Thyroid gland (tissue), 4 donors: Measurements from ENCODE around the gene CTAG2. TPM values are rescaled to one million over a fixed set of nuclear protein-coding genes. Genes with fewer than 3 reads are reported as not detected.
"Not testable (repeated sequence)": the region's sequence is repeated elsewhere in the genome, so short reads cannot be mapped to it uniquely, and the experiment has no call there.

Experiments used
- DNase-seq, 2 donors: peaks; one replicate each; pipeline ENCODE4 v3.0.0-alpha.2; 2019
- H3K27ac ChIP-seq, 3 donors: fragments of 200-600 bp; sonication (generic); 1 replicate in 2 of 3; 2 replicates in 1 of 3; pipeline ENCODE4 v1.5.1; 2016 to 2019; ENCODE audit warnings: mild to moderate bottlenecking in 1 of 3, moderate library complexity in 1 of 3
- H3K27me3 ChIP-seq: fragments of 200-600 bp; sonication (generic); one replicate; pipeline ENCODE4 v1.5.1; 2019
- H3K36me3 ChIP-seq, 2 donors: fragments of 200-600 bp; sonication (generic); one replicate each; pipeline ENCODE4 v1.5.1; 2016 to 2019
- H3K4me1 ChIP-seq, 2 donors: fragments of 200-600 bp; sonication (generic); one replicate each; pipeline ENCODE4 v1.5.1; 2017 to 2019
- H3K4me3 ChIP-seq, 3 donors: fragments of 200-600 bp; sonication (generic); replicated peaks in 1 of 3; 1 replicate in 2 of 3; 2 replicates in 1 of 3; pipeline ENCODE4 v1.5.1; 2016; ENCODE audit warnings: mild to moderate bottlenecking in 1 of 3
- H3K9me3 ChIP-seq: fragments of 200-600 bp; sonication (generic); one replicate; pipeline ENCODE4 v1.5.1; 2017
- CTCF ChIP-seq, 6 experiments: fragments of 200-600 bp in 3 of 6; fragments of 450-650 bp in 3 of 6; sonication (generic) in 3 of 6; IDR thresholded peaks; one replicate each; pipeline ENCODE4 v1.5.1; 2016 to 2019; ENCODE audit warnings: antibody characterized with exemption in 6 of 6, mild to moderate bottlenecking in 2 of 6, inconsistent platforms in 1 of 6, moderate library complexity in 1 of 6
- POLR2A ChIP-seq, 2 donors: fragments of 450-650 bp; IDR thresholded peaks; one replicate each; pipeline ENCODE4 v1.6.1; 2017; ENCODE audit warnings: antibody characterized with exemption in 2 of 2, mild to moderate bottlenecking in 2 of 2, moderate library complexity in 1 of 2
- WGBS, 2 donors: methylation state at CpG; one replicate each; pipeline ENCODE4 v1.1.5; 2017; 5-methylcytosine and 5-hydroxymethylcytosine counted together
- intact Hi-C: fragments of 100-400 bp; cut with DNase I; formaldehyde crosslinking; loops from one replicate; pipeline ENCODE4 v1.15.1; 2023
- total RNA-seq, 4 donors: library from RNA; depleted of rRNA; stranded (reverse); fragments of >200 nt; gene quantifications; one replicate each; pipeline ENCODE4 v1.2.3, GENCODE V29; 2016

The CTAG2 gene
- total RNA-seq, 4 donors from 2014 or later, result not detected

- TF ChIP-seq POLR2A (IDR thresholded peaks at IDR 0.05), result no peak
- TF ChIP-seq CTCF (IDR thresholded peaks at IDR 0.05), result no peak
- intact Hi-C loops, result no loop called here
- WGBS, 2 donors, result 90 to 96% methylated on average over 6 to 9 of the region's 23 CpGs
- Histone ChIP-seq H3K9me3 (no peaks in the 10 kb centered on the region), H3K4me3 (no peak overlapping the region), H3K27me3 (no peaks in the 10 kb centered on the region), H3K36me3 (no peaks in the 10 kb centered on the region), H3K4me1 (no peaks in the 10 kb centered on the region), H3K27ac (no peak overlapping the region)
- no peak for DNase-seq
These were observed 354 bp downstream of the CTAG2 start for GRCh38 chrX:154653048-154653401.

DNA sequence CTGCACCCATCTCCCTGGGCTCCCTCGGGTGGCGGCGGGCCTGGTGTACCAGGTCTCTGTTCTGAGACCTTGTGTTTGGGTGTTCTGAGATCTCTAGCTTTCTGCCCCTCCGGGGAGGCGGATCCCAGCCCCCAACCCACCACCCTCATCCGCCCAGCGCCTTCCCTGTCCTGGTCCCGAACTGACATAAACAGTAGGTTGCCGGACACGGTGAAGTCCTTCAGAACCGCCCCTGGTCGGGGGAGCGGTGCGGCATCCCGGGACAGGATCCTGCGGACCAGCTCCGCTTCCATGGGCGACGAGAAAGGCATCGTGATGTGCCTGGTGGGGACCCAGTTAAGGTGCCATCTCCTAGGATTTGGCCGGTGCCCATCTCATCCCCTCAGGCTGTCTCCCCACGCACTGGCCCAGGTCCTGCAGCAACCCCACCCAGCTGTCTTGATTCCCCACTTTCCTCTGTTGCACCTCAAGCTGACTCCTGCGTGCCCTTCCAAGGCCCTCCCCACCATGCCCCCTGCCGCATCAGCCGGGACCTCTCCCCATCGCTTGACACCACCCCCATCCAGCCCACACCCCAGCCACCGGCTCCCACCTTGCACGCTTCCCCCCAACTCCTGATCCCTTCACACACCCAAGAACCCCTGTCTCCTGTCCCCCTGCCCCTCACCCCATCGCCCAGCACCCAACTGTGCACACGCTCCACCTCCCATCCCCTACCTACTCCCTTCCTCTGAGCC lies 900 bp downstream of the CTAG2 start:
- 97 to 98% methylated on average over 10 to 21 of the region's 30 CpGs for WGBS, 2 donors
- DNase-seq, result no peak
- intact Hi-C loops, result no loop called here
- Histone ChIP-seq H3K4me1 (no peaks in the 10 kb centered on the region), H3K27ac (no peak overlapping the region), H3K36me3 (no peaks in the 10 kb centered on the region), H3K9me3 (no peaks in the 10 kb centered on the region), H3K27me3 (no peaks in the 10 kb centered on the region), H3K4me3 (no peak overlapping the region)
- TF ChIP-seq POLR2A (IDR thresholded peaks at IDR 0.05), result no peak
- no peak for TF ChIP-seq CTCF (IDR thresholded peaks at IDR 0.05)

DNA sequence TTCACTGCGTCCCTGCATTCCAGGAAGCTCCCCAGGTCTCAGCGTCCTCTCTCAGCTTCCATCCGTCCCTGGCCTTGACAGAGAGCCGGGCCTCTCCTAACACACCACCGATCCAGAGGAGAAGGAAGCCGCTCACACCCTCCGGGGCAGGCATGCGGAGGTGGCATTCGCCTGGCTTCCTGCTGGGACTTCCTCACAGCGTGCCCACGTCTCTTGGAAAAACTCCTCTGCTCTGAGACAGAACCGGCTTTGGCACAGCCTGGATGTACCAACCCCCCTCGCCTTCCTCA lies 3.2 kb downstream of the CTAG2 start:
- intact Hi-C loops, result no loop called here

DNA sequence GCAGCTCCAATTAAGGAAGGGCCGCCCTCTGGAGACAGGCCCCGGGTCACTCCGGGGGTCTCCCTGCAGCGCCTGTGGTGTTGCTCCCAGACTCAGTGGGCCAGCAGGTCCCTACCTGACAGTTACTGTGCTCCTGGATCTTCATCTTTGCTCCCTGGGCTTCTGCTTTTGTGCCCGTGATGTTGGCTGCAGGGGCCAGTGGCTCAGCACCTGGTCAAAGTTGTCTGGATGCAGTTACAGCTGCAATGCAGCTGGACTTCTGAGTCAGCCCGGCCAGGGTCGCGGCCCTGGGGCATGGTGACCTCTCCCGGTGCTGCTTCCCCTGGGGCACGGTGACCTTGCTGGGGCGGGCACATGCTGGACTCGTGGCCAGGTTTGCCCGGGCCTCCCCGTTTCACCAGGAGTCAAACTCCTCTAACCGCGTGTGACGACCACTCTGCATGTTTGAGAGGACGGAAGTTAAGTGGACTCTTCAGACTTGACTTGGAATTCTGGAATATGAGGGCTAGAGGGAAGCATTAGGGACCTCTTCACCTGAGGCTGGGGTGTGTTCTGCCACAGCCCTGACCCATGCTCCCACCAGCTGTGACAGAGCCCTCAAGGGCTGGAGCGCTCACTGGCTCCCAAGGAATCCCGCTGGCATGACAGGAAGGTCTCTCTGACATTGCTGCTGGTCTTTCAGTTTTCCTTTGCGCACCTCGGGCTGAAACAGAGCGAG lies 3.7 kb downstream of the CTAG2 start:
- no peak for TF ChIP-seq CTCF (IDR thresholded peaks at IDR 0.05)
- TF ChIP-seq POLR2A (IDR thresholded peaks at IDR 0.05), result no peak

More for the DNA sequence above, 3.2 kb downstream of the CTAG2 start:
- TF ChIP-seq POLR2A (IDR thresholded peaks at IDR 0.05) (no peak), CTCF (IDR thresholded peaks at IDR 0.05) (no peak)
- Histone ChIP-seq H3K27ac (no peak overlapping the region), H3K4me1 (no peaks in the 10 kb centered on the region), H3K36me3 (no peaks in the 10 kb centered on the region), H3K27me3 (no peaks in the 10 kb centered on the region), H3K9me3 (no peaks in the 10 kb centered on the region), H3K4me3 (no peak overlapping the region)
- 47 to 51% methylated on average over 3 to 8 of the region's 13 CpGs for WGBS, 2 donors
- DNase-seq, result no peak

GRCh38 chrX:154648931-154649330 lies 4.4 kb downstream of the CTAG2 start:
- DNase-seq, result no peak

More for the DNA sequence above, 3.7 kb downstream of the CTAG2 start:
- Histone ChIP-seq H3K4me1 (no peaks in the 10 kb centered on the region), H3K9me3 (no peaks in the 10 kb centered on the region), H3K36me3 (no peaks in the 10 kb centered on the region), H3K4me3 (no peak overlapping the region), H3K27me3 (no peaks in the 10 kb centered on the region), H3K27ac (no peak overlapping the region)
- 60 to 64% methylated on average over 5 to 8 of the region's 23 CpGs for WGBS, 2 donors
- intact Hi-C loops, result no loop called here
- no peak for DNase-seq

GRCh38 chrX:154645745-154646378 lies 7.5 kb downstream of the CTAG2 start:
- H3K36me3 ChIP-seq, H3K4me3 ChIP-seq, intact Hi-C loops, H3K27ac ChIP-seq, H3K4me1 ChIP-seq, DNase-seq, H3K27me3 ChIP-seq, H3K9me3 ChIP-seq: not testable (repeated sequence)
- WGBS, 2 donors, result no CpG with 5 or more reads among the region's 24 CpGs

More at GRCh38 chrX:154648931-154649330, 4.4 kb downstream of the CTAG2 start:
- TF ChIP-seq CTCF (IDR thresholded peaks at IDR 0.05), result no peak
- no peak for TF ChIP-seq POLR2A (IDR thresholded peaks at IDR 0.05)
- no peak overlapping the region for H3K4me3 ChIP-seq
- 59 to 62% methylated on average over 7 to 10 of the region's 15 CpGs for WGBS, 2 donors
- no peak overlapping the region for H3K27ac ChIP-seq
- intact Hi-C loops, result no loop called here
- H3K9me3 ChIP-seq, result no peaks in the 10 kb centered on the region
- no peaks in the 10 kb centered on the region for H3K27me3 ChIP-seq
- H3K36me3 ChIP-seq, result no peaks in the 10 kb centered on the region
- no peaks in the 10 kb centered on the region for H3K4me1 ChIP-seq

- H3K27ac ChIP-seq, DNase-seq, H3K36me3 ChIP-seq, H3K27me3 ChIP-seq, H3K4me3 ChIP-seq, H3K9me3 ChIP-seq, H3K4me1 ChIP-seq, intact Hi-C loops: not testable (repeated sequence)
- no CpG with 5 or more reads among the region's 31 CpGs for WGBS, 2 donors
These were observed 9.7 kb downstream of the CTAG2 start for GRCh38 chrX:154643708-154644107.
